ENCODE measurements around the gene FNTB. TPM values are rescaled to one million over a fixed set of nuclear protein-coding genes. Genes with fewer than 3 reads are reported as not detected.

FNTB gene
- total RNA-seq, 1 experiment from 2014 or later, result 14.2 TPM

- TF ChIP-seq, protein P1, sequence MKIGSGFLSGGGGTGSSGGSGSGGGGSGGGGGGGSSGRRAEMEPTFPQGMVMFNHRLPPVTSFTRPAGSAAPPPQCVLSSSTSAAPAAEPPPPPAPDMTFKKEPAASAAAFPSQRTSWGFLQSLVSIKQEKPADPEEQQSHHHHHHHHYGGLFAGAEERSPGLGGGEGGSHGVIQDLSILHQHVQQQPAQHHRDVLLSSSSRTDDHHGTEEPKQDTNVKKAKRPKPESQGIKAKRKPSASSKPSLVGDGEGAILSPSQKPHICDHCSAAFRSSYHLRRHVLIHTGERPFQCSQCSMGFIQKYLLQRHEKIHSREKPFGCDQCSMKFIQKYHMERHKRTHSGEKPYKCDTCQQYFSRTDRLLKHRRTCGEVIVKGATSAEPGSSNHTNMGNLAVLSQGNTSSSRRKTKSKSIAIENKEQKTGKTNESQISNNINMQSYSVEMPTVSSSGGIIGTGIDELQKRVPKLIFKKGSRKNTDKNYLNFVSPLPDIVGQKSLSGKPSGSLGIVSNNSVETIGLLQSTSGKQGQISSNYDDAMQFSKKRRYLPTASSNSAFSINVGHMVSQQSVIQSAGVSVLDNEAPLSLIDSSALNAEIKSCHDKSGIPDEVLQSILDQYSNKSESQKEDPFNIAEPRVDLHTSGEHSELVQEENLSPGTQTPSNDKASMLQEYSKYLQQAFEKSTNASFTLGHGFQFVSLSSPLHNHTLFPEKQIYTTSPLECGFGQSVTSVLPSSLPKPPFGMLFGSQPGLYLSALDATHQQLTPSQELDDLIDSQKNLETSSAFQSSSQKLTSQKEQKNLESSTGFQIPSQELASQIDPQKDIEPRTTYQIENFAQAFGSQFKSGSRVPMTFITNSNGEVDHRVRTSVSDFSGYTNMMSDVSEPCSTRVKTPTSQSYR (CRISPR knock-in tag; IDR thresholded peaks at IDR 0.05), result no peak
- TF ChIP-seq FOXK1 (CRISPR knock-in tag; IDR thresholded peaks at IDR 0.05) (no peak), FOXP1 (CRISPR knock-in tag; IDR thresholded peaks at IDR 0.05; ENCODE audit: borderline replicate concordance) (no peak), MYBL2 (CRISPR knock-in tag; IDR thresholded peaks at IDR 0.05) (no peak)
Measured at GRCh38 chr14:64973826-64974225, 12.9 kb upstream of the FNTB start (continued).

GRCh38 chr14:64974563-64974962, 12.1 kb upstream of the FNTB start:
- H3K27me3 Mint-ChIP-seq (ENCODE audit: low read depth), result peaks cover 9% of the 10 kb centered on the region
- no peaks in the 10 kb centered on the region for H3K9me3 Mint-ChIP-seq
- peak overlapping the region; percentile 29; the same call in 1 of the 2 replicates for H3K4me3 Mint-ChIP-seq
- POLR2A ChIA-PET, result interaction anchor here (0.6 to 1.1 kb wide), 2 partner anchors 64 to 585 kb away, joined by 3 to 4 read pairs; no protein-coding TSS in a partner anchor
- TF ChIP-seq NFATC4 (CRISPR knock-in tag; IDR thresholded peaks at IDR 0.05) (no peak), TEAD4 (CRISPR knock-in tag; IDR thresholded peaks at IDR 0.05) (no peak), ZNF671 (CRISPR knock-in tag; IDR thresholded peaks at IDR 0.05) (no peak), TEAD1 (CRISPR knock-in tag; IDR thresholded peaks at IDR 0.05) (peak; percentile 59; the same call in 1 of the 2 replicates), ZNF423 (CRISPR knock-in tag; IDR thresholded peaks at IDR 0.05) (peak; percentile 98), NFE2L1 (CRISPR knock-in tag; IDR thresholded peaks at IDR 0.05) (no peak), FOXK1 (CRISPR knock-in tag; IDR thresholded peaks at IDR 0.05) (peak; percentile 55; the same call in 1 of the 2 replicates)
- TF ChIP-seq, protein P2, sequence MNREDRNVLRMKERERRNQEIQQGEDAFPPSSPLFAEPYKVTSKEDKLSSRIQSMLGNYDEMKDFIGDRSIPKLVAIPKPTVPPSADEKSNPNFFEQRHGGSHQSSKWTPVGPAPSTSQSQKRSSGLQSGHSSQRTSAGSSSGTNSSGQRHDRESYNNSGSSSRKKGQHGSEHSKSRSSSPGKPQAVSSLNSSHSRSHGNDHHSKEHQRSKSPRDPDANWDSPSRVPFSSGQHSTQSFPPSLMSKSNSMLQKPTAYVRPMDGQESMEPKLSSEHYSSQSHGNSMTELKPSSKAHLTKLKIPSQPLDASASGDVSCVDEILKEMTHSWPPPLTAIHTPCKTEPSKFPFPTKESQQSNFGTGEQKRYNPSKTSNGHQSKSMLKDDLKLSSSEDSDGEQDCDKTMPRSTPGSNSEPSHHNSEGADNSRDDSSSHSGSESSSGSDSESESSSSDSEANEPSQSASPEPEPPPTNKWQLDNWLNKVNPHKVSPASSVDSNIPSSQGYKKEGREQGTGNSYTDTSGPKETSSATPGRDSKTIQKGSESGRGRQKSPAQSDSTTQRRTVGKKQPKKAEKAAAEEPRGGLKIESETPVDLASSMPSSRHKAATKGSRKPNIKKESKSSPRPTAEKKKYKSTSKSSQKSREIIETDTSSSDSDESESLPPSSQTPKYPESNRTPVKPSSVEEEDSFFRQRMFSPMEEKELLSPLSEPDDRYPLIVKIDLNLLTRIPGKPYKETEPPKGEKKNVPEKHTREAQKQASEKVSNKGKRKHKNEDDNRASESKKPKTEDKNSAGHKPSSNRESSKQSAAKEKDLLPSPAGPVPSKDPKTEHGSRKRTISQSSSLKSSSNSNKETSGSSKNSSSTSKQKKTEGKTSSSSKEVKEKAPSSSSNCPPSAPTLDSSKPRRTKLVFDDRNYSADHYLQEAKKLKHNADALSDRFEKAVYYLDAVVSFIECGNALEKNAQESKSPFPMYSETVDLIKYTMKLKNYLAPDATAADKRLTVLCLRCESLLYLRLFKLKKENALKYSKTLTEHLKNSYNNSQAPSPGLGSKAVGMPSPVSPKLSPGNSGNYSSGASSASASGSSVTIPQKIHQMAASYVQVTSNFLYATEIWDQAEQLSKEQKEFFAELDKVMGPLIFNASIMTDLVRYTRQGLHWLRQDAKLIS (CRISPR knock-in tag; IDR thresholded peaks at IDR 0.05; ENCODE audit: borderline replicate concordance), result 0 out of 2 replicates have a peak, but pooled peaks have one; percentile 51
- CTCF ChIA-PET, result interaction anchor here (0.6 to 3.1 kb wide), 13 partner anchors 11 to 576 kb away, joined by 3 to 21 read pairs (median 5); partner anchors contain the start of genes FNTB and GPX2
- H3K36me3 Mint-ChIP-seq, result no peaks in the 10 kb centered on the region
- ATAC-seq, result peak; percentile 68
- peak; percentile 47 for DNase-seq (ENCODE audit: low spot score)
- H3K27ac Mint-ChIP-seq, result peak overlapping the region; percentile 83; the same call in 1 of the 2 replicates
- H3K4me1 Mint-ChIP-seq, result peaks cover 65% of the 10 kb centered on the region

- Mint-ChIP-seq H3K36me3 (no peaks in the 10 kb centered on the region), H3K4me3 (no peak overlapping the region), H3K27ac (no peak overlapping the region), H3K9me3 (no peaks in the 10 kb centered on the region), H3K27me3 (ENCODE audit: low read depth) (peaks cover 11% of the 10 kb centered on the region), H3K4me1 (peaks cover 43% of the 10 kb centered on the region)
- DNase-seq (ENCODE audit: low spot score), result no peak
- POLR2A ChIA-PET, result no interaction called here
- CTCF ChIA-PET, result interaction anchor here (1.1 to 1.3 kb wide), 2 partner anchors 69 to 156 kb away, joined by 3 read pairs; no protein-coding TSS in a partner anchor
- ATAC-seq, result no peak
- TF ChIP-seq MXD4 (CRISPR knock-in tag; IDR thresholded peaks at IDR 0.05; ENCODE audit: borderline replicate concordance), result no peak
- no peak for TF ChIP-seq NFATC4 (CRISPR knock-in tag; IDR thresholded peaks at IDR 0.05)
- no peak for TF ChIP-seq SMAD3 (CRISPR knock-in tag; IDR thresholded peaks at IDR 0.05; ENCODE audit: borderline replicate concordance)
- no peak for TF ChIP-seq CREB1 (CRISPR knock-in tag; IDR thresholded peaks at IDR 0.05)
- no peak for TF ChIP-seq GABPB1 (CRISPR knock-in tag; IDR thresholded peaks at IDR 0.05)
- no peak for TF ChIP-seq ZNF425 (CRISPR knock-in tag; conservative IDR thresholded peaks at IDR 0.05)
- TF ChIP-seq, protein P3, sequence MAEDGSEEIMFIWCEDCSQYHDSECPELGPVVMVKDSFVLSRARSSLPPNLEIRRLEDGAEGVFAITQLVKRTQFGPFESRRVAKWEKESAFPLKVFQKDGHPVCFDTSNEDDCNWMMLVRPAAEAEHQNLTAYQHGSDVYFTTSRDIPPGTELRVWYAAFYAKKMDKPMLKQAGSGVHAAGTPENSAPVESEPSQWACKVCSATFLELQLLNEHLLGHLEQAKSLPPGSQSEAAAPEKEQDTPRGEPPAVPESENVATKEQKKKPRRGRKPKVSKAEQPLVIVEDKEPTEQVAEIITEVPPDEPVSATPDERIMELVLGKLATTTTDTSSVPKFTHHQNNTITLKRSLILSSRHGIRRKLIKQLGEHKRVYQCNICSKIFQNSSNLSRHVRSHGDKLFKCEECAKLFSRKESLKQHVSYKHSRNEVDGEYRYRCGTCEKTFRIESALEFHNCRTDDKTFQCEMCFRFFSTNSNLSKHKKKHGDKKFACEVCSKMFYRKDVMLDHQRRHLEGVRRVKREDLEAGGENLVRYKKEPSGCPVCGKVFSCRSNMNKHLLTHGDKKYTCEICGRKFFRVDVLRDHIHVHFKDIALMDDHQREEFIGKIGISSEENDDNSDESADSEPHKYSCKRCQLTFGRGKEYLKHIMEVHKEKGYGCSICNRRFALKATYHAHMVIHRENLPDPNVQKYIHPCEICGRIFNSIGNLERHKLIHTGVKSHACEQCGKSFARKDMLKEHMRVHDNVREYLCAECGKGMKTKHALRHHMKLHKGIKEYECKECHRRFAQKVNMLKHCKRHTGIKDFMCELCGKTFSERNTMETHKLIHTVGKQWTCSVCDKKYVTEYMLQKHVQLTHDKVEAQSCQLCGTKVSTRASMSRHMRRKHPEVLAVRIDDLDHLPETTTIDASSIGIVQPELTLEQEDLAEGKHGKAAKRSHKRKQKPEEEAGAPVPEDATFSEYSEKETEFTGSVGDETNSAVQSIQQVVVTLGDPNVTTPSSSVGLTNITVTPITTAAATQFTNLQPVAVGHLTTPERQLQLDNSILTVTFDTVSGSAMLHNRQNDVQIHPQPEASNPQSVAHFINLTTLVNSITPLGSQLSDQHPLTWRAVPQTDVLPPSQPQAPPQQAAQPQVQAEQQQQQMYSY (CRISPR knock-in tag; IDR thresholded peaks at IDR 0.05), result no peak
- no peak for TF ChIP-seq HMGA2 (CRISPR knock-in tag; IDR thresholded peaks at IDR 0.05)
- no peak for TF ChIP-seq NR2C2 (CRISPR knock-in tag; IDR thresholded peaks at IDR 0.05)
- no peak for TF ChIP-seq KAT7 (CRISPR knock-in tag; IDR thresholded peaks at IDR 0.05; ENCODE audit: borderline replicate concordance)
Measured at GRCh38 chr14:64979336-64980074, 7.2 kb upstream of the FNTB start.
